Loucy (cell line): Measurements from ENCODE around the gene RING1.

ENCODE experiments used
- H2AFZ ChIP-seq: fragments of 200-600 bp; sonication (generic); 2 replicates; pipeline ENCODE4 v1.6.0; 2016; ENCODE audit warnings: antibody characterized with exemption, mild to moderate bottlenecking, low read length, moderate library complexity
- H3F3A ChIP-seq: fragments of 200-600 bp; 2 replicates; pipeline ENCODE4 v1.6.0; 2016; ENCODE audit warnings: antibody characterized with exemption, low read depth, mild to moderate bottlenecking
- H3K27me3 ChIP-seq: fragments of 200-600 bp; sonication (generic); 2 replicates; pipeline ENCODE4 v1.6.1; 2014; ENCODE audit warnings: low read length, mild to moderate bottlenecking; ENCODE audit not compliant: insufficient read depth, poor library complexity, severe bottlenecking
- H3K36me3 ChIP-seq: fragments of 200-600 bp; sonication (generic); 2 replicates; pipeline ENCODE4 v1.6.1; 2016; ENCODE audit warnings: low read length; ENCODE audit not compliant: insufficient read depth
- H3K4me1 ChIP-seq: fragments of 200-600 bp; sonication (generic); 2 replicates; pipeline ENCODE4 v1.5.1; 2014; ENCODE audit warnings: low read length, mild to moderate bottlenecking; ENCODE audit not compliant: insufficient read depth, poor library complexity, severe bottlenecking
- H3K4me2 ChIP-seq: fragments of 200-600 bp; sonication (generic); 2 replicates; pipeline ENCODE4 v1.6.0; 2014; ENCODE audit warnings: antibody characterized with exemption, low read length, low read depth, mild to moderate bottlenecking; ENCODE audit not compliant: poor library complexity, severe bottlenecking
- H3K4me3 ChIP-seq: fragments of 200-600 bp; sonication (generic); 2 replicates; pipeline ENCODE4 v1.5.1; 2014; ENCODE audit warnings: low read length, mild to moderate bottlenecking, mixed read lengths; ENCODE audit not compliant: poor library complexity, severe bottlenecking
- H3K79me2 ChIP-seq: fragments of 200-600 bp; sonication (generic); 2 replicates; pipeline ENCODE4 v1.6.1; 2014; ENCODE audit warnings: low read length; ENCODE audit not compliant: insufficient read depth
- H3K9ac ChIP-seq: fragments of 200-600 bp; sonication (generic); 2 replicates; pipeline ENCODE4 v1.6.0; 2014; ENCODE audit warnings: mild to moderate bottlenecking, low read depth, low read length, moderate library complexity; ENCODE audit not compliant: poor library complexity, severe bottlenecking
- H3K9me2 ChIP-seq: fragments of 200-600 bp; sonication (generic); replicated peaks from 2 replicates; pipeline ENCODE4 v1.6.1; 2016; ENCODE audit warnings: low read depth, low read length, mixed read lengths
- H3K9me3 ChIP-seq: fragments of 200-600 bp; sonication (generic); 2 replicates; pipeline ENCODE4 v1.6.1; 2014; ENCODE audit warnings: mild to moderate bottlenecking, antibody characterized with exemption, low read length, low read depth; ENCODE audit not compliant: insufficient read depth
- H4K20me1 ChIP-seq: fragments of 200-600 bp; sonication (generic); 2 replicates; pipeline ENCODE4 v1.6.0; 2014; ENCODE audit warnings: antibody characterized with exemption, low read length, mild to moderate bottlenecking; ENCODE audit not compliant: insufficient read depth, poor library complexity, severe bottlenecking
- EZH2phosphoT487 ChIP-seq: fragments of 200-600 bp; IDR thresholded peaks from 2 replicates; pipeline ENCODE4 v1.6.1; 2018; ENCODE audit warnings: antibody characterized with exemption, mild to moderate bottlenecking, moderate library complexity, borderline replicate concordance
- TF ChIP-seq, protein P1 (sequence below): fragments of 200-600 bp; sonication (generic); conservative IDR thresholded peaks from 2 replicates; pipeline ENCODE4 v1.5.1; 2014; ENCODE audit warnings: mild to moderate bottlenecking, antibody characterized with exemption, low read length

The RING1 gene

GRCh38 chr6:33213166-33213988, 5.1 kb downstream of the RING1 start:
- H3K9me2 ChIP-seq = no peaks in the 10 kb centered on the region
- no peak overlapping the region for H3K4me3 ChIP-seq
- H2AFZ ChIP-seq = no peak overlapping the region
- no peaks in the 10 kb centered on the region for H3K9me3 ChIP-seq
- no peaks in the 10 kb centered on the region for H3F3A ChIP-seq
- no peak overlapping the region for H3K9ac ChIP-seq
- peaks cover 7% of the 10 kb centered on the region; the same call in 1 of the 2 replicates for H3K79me2 ChIP-seq
- no peak for TF ChIP-seq EZH2phosphoT487
- TF ChIP-seq, protein P1, sequence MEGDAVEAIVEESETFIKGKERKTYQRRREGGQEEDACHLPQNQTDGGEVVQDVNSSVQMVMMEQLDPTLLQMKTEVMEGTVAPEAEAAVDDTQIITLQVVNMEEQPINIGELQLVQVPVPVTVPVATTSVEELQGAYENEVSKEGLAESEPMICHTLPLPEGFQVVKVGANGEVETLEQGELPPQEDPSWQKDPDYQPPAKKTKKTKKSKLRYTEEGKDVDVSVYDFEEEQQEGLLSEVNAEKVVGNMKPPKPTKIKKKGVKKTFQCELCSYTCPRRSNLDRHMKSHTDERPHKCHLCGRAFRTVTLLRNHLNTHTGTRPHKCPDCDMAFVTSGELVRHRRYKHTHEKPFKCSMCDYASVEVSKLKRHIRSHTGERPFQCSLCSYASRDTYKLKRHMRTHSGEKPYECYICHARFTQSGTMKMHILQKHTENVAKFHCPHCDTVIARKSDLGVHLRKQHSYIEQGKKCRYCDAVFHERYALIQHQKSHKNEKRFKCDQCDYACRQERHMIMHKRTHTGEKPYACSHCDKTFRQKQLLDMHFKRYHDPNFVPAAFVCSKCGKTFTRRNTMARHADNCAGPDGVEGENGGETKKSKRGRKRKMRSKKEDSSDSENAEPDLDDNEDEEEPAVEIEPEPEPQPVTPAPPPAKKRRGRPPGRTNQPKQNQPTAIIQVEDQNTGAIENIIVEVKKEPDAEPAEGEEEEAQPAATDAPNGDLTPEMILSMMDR = no peak
- no peaks in the 10 kb centered on the region for H3K36me3 ChIP-seq
- peaks cover 6% of the 10 kb centered on the region for H3K4me1 ChIP-seq
- no peaks in the 10 kb centered on the region for H4K20me1 ChIP-seq
- no peak overlapping the region for H3K4me2 ChIP-seq
- H3K27me3 ChIP-seq = no peaks in the 10 kb centered on the region

GRCh38 chr6:33213989-33214335, 5.7 kb downstream of the RING1 start:
- no peak overlapping the region for H3K4me3 ChIP-seq
- H3K27me3 ChIP-seq = no peaks in the 10 kb centered on the region

GRCh38 chr6:33215271-33216116, 7.2 kb downstream of the RING1 start:
- H3K79me2 ChIP-seq = no peaks in the 10 kb centered on the region
- TF ChIP-seq, protein P1 = no peak
- no peak for TF ChIP-seq EZH2phosphoT487

More at GRCh38 chr6:33213989-33214335, 5.7 kb downstream of the RING1 start:
- H3K36me3 ChIP-seq = no peaks in the 10 kb centered on the region
- H3K9me3 ChIP-seq = no peaks in the 10 kb centered on the region
- peaks cover 4% of the 10 kb centered on the region for H3K4me1 ChIP-seq
- no peak overlapping the region for H2AFZ ChIP-seq
- no peak overlapping the region for H3K9ac ChIP-seq
- no peak for TF ChIP-seq EZH2phosphoT487
- TF ChIP-seq, protein P1 = no peak
- no peaks in the 10 kb centered on the region for H3K9me2 ChIP-seq
- H3K79me2 ChIP-seq = peaks cover 3% of the 10 kb centered on the region; the same call in 1 of the 2 replicates
- H4K20me1 ChIP-seq = no peaks in the 10 kb centered on the region
- no peaks in the 10 kb centered on the region for H3F3A ChIP-seq
- H3K4me2 ChIP-seq = no peak overlapping the region

More at GRCh38 chr6:33215271-33216116, 7.2 kb downstream of the RING1 start:
- no peaks in the 10 kb centered on the region for H3K9me2 ChIP-seq
- no peaks in the 10 kb centered on the region for H4K20me1 ChIP-seq
- no peak overlapping the region for H3K4me3 ChIP-seq
- H3K27me3 ChIP-seq = no peaks in the 10 kb centered on the region
- H3K36me3 ChIP-seq = no peaks in the 10 kb centered on the region
- H3K4me1 ChIP-seq = no peaks in the 10 kb centered on the region
- no peak overlapping the region for H2AFZ ChIP-seq
- H3K4me2 ChIP-seq = no peak overlapping the region
- H3K9me3 ChIP-seq = no peaks in the 10 kb centered on the region
- no peak overlapping the region for H3K9ac ChIP-seq
- no peaks in the 10 kb centered on the region for H3F3A ChIP-seq
